ENCODE data around the gene ZIC2. TPM values are rescaled to one million over a fixed set of nuclear protein-coding genes. Genes with fewer than 3 reads are reported as not detected.

ZIC2 gene
- total RNA-seq = under 1 TPM; 0.05 to 0.51 TPM

DNA sequence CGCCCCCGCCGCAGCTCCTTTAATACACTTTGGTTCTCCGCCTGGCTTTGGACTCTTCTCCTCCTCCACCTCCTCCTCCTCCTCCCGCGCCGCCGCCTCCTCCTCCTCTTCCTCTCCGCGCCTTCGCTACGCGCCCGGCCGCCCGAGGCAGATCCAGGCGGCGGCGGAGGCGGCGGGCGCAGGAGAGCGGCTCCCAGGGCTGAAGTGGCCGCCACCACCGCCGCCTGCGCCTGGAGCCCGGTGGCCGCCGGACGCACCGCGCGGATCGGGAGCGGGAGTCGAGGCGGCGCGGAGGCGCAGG is at the start of gene ZIC2:
ZIC2 (plus strand) TSS at position 50 of the 301 bp plus-strand sequence. CDS start 281 bp downstream, outside the sequence.
- 0% methylated on average over 22 of the region's 41 CpGs for WGBS
- no peak for DNase-seq (ENCODE audit: low spot score)
- Histone ChIP-seq H3K36me3 (no peaks in the 10 kb centered on the region), H3K4me1 (replicated peaks) (peaks cover 11% of the 10 kb centered on the region), H3K27ac (no peak within 1 kb of the TSS), H3K27me3 (replicated peaks; ENCODE audit: insufficient read depth) (peaks cover 57% of the 10 kb centered on the region), H3K4me3 (peak within 1 kb of the TSS; percentile 22 to 45), H3K9me3 (no peaks in the 10 kb centered on the region)
- intact Hi-C loops (cut with DNase I) = no loop called here
- TF ChIP-seq POLR2A (IDR thresholded peaks at IDR 0.05) = no peak
- TF ChIP-seq, protein P1, sequence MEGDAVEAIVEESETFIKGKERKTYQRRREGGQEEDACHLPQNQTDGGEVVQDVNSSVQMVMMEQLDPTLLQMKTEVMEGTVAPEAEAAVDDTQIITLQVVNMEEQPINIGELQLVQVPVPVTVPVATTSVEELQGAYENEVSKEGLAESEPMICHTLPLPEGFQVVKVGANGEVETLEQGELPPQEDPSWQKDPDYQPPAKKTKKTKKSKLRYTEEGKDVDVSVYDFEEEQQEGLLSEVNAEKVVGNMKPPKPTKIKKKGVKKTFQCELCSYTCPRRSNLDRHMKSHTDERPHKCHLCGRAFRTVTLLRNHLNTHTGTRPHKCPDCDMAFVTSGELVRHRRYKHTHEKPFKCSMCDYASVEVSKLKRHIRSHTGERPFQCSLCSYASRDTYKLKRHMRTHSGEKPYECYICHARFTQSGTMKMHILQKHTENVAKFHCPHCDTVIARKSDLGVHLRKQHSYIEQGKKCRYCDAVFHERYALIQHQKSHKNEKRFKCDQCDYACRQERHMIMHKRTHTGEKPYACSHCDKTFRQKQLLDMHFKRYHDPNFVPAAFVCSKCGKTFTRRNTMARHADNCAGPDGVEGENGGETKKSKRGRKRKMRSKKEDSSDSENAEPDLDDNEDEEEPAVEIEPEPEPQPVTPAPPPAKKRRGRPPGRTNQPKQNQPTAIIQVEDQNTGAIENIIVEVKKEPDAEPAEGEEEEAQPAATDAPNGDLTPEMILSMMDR (IDR thresholded peaks at IDR 0.05) = no peak
- no peak for TF ChIP-seq POLR2AphosphoS5 (IDR thresholded peaks at IDR 0.05)

DNA sequence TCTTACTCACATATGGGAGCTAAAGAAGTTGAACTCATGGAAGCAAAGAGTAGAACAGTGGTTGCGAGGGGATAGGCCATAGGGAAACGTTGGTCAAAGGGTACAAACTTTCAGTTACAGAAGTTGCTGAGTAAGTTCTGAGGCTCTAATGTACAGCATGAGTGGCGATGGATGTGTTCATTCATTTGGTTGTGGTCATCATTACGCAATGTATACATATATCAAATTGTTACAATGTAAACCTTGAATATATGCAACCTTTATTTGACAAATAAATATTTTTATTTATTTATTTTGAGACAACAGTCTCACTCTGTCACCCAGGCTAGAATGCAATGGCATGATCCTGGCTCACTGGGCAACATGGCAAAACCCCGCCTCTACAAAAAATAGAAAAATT is 48.7 kb upstream of the ZIC2 start:
- Histone ChIP-seq H3K4me1 (replicated peaks) (no peaks in the 10 kb centered on the region), H3K27me3 (replicated peaks; ENCODE audit: insufficient read depth) (no peaks in the 10 kb centered on the region), H3K36me3 (no peaks in the 10 kb centered on the region), H3K9me3 (no peaks in the 10 kb centered on the region), H3K4me3 (no peak overlapping the region), H3K27ac (no peak overlapping the region)
- intact Hi-C loops (cut with DNase I) = no loop called here
- WGBS = 90% methylated on average over 5 of the region's 5 CpGs
- TF ChIP-seq POLR2AphosphoS5 (IDR thresholded peaks at IDR 0.05) = no peak
- TF ChIP-seq, protein P1 (IDR thresholded peaks at IDR 0.05) = no peak
- no peak for DNase-seq (ENCODE audit: low spot score)

- Histone ChIP-seq H3K27ac (no peak overlapping the region), H3K9me3 (no peaks in the 10 kb centered on the region), H3K4me1 (replicated peaks) (no peaks in the 10 kb centered on the region), H3K36me3 (no peaks in the 10 kb centered on the region), H3K4me3 (no peak overlapping the region), H3K27me3 (replicated peaks; ENCODE audit: insufficient read depth) (no peaks in the 10 kb centered on the region)
- TF ChIP-seq, protein P1 (IDR thresholded peaks at IDR 0.05) = no peak
- TF ChIP-seq POLR2A (IDR thresholded peaks at IDR 0.05) (no peak), POLR2AphosphoS5 (IDR thresholded peaks at IDR 0.05) (no peak)
- 90% methylated on average over 2 of the region's 2 CpGs for WGBS
- intact Hi-C loops (cut with DNase I) = no loop called here
- no peak for DNase-seq (ENCODE audit: low spot score)
Observed at GRCh38 chr13:99935772-99936171, 45.8 kb upstream of the ZIC2 start.

- Histone ChIP-seq H3K4me3 (no peak overlapping the region), H3K36me3 (no peaks in the 10 kb centered on the region), H3K9me3 (no peaks in the 10 kb centered on the region), H3K27ac (no peak overlapping the region), H3K27me3 (replicated peaks; ENCODE audit: insufficient read depth) (no peaks in the 10 kb centered on the region), H3K4me1 (replicated peaks) (no peaks in the 10 kb centered on the region)
- no peak for DNase-seq (ENCODE audit: low spot score)
- intact Hi-C loops (cut with DNase I) = no loop called here
- 43% methylated on average over 7 of the region's 7 CpGs for WGBS
- TF ChIP-seq POLR2A (IDR thresholded peaks at IDR 0.05) (no peak), POLR2AphosphoS5 (IDR thresholded peaks at IDR 0.05) (no peak)
- TF ChIP-seq, protein P1 (IDR thresholded peaks at IDR 0.05) = no peak
Observed at GRCh38 chr13:99938635-99939034, 42.9 kb upstream of the ZIC2 start.

- H3K27me3 ChIP-seq (replicated peaks; ENCODE audit: insufficient read depth) = peaks cover 4% of the 10 kb centered on the region
Observed at GRCh38 chr13:99941086-99941485, 40.5 kb upstream of the ZIC2 start.

More at GRCh38 chr13:99941086-99941485, 40.5 kb upstream of the ZIC2 start:
- H3K4me1 ChIP-seq (replicated peaks) = no peaks in the 10 kb centered on the region
- no peaks in the 10 kb centered on the region for H3K9me3 ChIP-seq
- no peaks in the 10 kb centered on the region for H3K36me3 ChIP-seq
- no peak overlapping the region for H3K27ac ChIP-seq
- no peak overlapping the region for H3K4me3 ChIP-seq
- no peak for DNase-seq (ENCODE audit: low spot score)
- TF ChIP-seq POLR2A (IDR thresholded peaks at IDR 0.05) = no peak
- TF ChIP-seq POLR2AphosphoS5 (IDR thresholded peaks at IDR 0.05) = peak; percentile 55
- WGBS = 47% methylated on average over 7 of the region's 7 CpGs
- intact Hi-C loops (cut with DNase I) = no loop called here

Data from prostate gland (tissue), 2 donors.